Neutrophil (primary cell): ENCODE data around the gene EIF2B5.
A peak's percentile ranks its signal among the peaks of the same experiment; 100 is the strongest.

Source experiments
- H3K27ac ChIP-seq: fragments of 200-600 bp; sonication (generic); 2 replicates; pipeline ENCODE4 v1.5.1; 2016; ENCODE audit warnings: mild to moderate bottlenecking, moderate library complexity
- H3K27me3 ChIP-seq: fragments of 200-600 bp; sonication (generic); 2 replicates; pipeline ENCODE4 v1.6.0; 2016; ENCODE audit warnings: mild to moderate bottlenecking
- H3K36me3 ChIP-seq: fragments of 200-600 bp; sonication (generic); 2 replicates; pipeline ENCODE4 v1.5.1; 2017
- H3K4me1 ChIP-seq, 2 experiments: fragments of 200-600 bp in 1 of 2; sonication (generic) in 1 of 2; 1 replicate in 1 of 2; 2 replicates in 1 of 2; pipeline versions ENCODE4 v1.5.1 to v1.6.1; 2013 to 2016; ENCODE audit warnings: low read depth in 1 of 2, low read length in 1 of 2, mild to moderate bottlenecking in 1 of 2, moderate library complexity in 1 of 2; ENCODE audit not compliant: control insufficient read depth in 1 of 2, insufficient read depth in 1 of 2
- H3K4me3 ChIP-seq, 2 experiments: fragments of 200-600 bp in 1 of 2; sonication (generic) in 1 of 2; 1 replicate in 1 of 2; 2 replicates in 1 of 2; pipeline ENCODE4 v1.5.1; 2013 to 2016; ENCODE audit warnings: low read depth in 1 of 2, low read length in 1 of 2, mild to moderate bottlenecking in 1 of 2, moderate library complexity in 1 of 2
- H3K9me3 ChIP-seq: fragments of 200-600 bp; sonication (generic); 2 replicates; pipeline ENCODE4 v1.5.1; 2016
- TF ChIP-seq, protein P1 (sequence below): fragments of 200-600 bp; sonication (generic); IDR thresholded peaks from 2 replicates; pipeline ENCODE4 v1.5.1; 2016; ENCODE audit warnings: antibody characterized with exemption

The EIF2B5 gene

DNA sequence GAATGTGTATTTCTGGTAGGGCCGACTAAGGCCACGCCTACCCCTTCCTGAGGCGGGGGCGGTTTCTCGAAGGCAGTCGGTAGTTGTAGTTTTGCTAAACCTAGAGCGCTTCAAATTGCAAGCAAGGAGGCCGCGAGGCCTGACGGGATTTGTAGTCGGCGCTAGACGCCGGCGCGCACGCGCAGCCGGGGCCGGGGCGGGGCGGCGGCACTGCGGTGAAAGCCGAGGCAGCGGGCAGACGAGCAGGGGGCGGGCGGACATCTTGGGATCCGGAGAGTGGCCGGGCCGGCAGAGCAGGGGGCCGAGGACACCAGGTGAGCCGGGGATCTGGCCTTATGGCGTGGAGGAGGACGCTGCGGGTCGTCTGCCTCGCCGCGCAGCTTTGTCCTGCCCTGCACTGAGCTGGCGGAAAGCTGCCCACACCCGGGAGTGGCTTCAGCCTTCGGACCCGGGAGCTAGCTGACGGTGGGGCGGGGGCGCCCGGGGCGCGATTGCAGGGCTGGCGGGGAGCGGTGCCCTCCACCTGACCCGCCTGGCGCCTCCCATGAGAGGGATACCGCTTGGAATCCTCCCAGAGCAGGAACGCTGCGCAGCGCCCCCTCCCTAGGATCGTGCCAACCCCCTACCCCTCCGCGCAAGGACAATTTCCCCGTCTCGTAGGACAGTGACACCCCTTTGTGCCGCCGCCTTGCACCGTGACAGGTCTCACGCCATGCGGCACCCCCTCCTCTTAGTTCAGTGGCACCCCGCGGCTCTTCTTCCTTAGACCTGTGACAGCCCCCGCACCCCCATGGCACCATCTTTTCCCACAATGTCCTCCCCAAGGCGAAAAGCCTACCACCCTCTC lies 39.7 kb downstream of the EIF2B5 start, which contains the start of gene AP2M1:
Gene AP2M1, plus strand, starts transcription at position 210 of the 847 bp plus-strand sequence. CDS start 2,139 bp downstream, outside the sequence.
- Histone ChIP-seq H3K4me1 (peaks cover 22 to 29% of the 10 kb centered on the region in 2 experiments), H3K4me3 (peak within 1 kb of the TSS; percentile 97 to 99), H3K27me3 (no peaks in the 10 kb centered on the region), H3K36me3 (peaks cover 62% of the 10 kb centered on the region), H3K27ac (peak within 1 kb of the TSS; percentile 74), H3K9me3 (no peaks in the 10 kb centered on the region)
- TF ChIP-seq, protein P1, sequence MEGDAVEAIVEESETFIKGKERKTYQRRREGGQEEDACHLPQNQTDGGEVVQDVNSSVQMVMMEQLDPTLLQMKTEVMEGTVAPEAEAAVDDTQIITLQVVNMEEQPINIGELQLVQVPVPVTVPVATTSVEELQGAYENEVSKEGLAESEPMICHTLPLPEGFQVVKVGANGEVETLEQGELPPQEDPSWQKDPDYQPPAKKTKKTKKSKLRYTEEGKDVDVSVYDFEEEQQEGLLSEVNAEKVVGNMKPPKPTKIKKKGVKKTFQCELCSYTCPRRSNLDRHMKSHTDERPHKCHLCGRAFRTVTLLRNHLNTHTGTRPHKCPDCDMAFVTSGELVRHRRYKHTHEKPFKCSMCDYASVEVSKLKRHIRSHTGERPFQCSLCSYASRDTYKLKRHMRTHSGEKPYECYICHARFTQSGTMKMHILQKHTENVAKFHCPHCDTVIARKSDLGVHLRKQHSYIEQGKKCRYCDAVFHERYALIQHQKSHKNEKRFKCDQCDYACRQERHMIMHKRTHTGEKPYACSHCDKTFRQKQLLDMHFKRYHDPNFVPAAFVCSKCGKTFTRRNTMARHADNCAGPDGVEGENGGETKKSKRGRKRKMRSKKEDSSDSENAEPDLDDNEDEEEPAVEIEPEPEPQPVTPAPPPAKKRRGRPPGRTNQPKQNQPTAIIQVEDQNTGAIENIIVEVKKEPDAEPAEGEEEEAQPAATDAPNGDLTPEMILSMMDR: peak; percentile 33

- H3K9me3 ChIP-seq: no peaks in the 10 kb centered on the region
- H3K4me1 ChIP-seq: peaks cover 22 to 29% of the 10 kb centered on the region in 2 experiments
- peak overlapping the region; percentile 74 for H3K27ac ChIP-seq
- H3K36me3 ChIP-seq: peaks cover 62% of the 10 kb centered on the region
- H3K4me3 ChIP-seq: peak overlapping the region; percentile 97 to 99
- H3K27me3 ChIP-seq: no peaks in the 10 kb centered on the region
- TF ChIP-seq, protein P1: no peak
These were observed 40.3 kb downstream of the EIF2B5 start for GRCh38 chr3:184175506-184175905.

GRCh38 chr3:184175981-184176376 lies 40.8 kb downstream of the EIF2B5 start:
- Histone ChIP-seq H3K4me1 (peaks cover 22 to 29% of the 10 kb centered on the region in 2 experiments), H3K27ac (peak overlapping the region; percentile 74), H3K36me3 (peaks cover 62% of the 10 kb centered on the region), H3K27me3 (no peaks in the 10 kb centered on the region), H3K4me3 (peak overlapping the region; percentile 97 to 99), H3K9me3 (no peaks in the 10 kb centered on the region)
- TF ChIP-seq, protein P1: no peak

GRCh38 chr3:184176377-184177330 lies 41.5 kb downstream of the EIF2B5 start:
- Histone ChIP-seq H3K4me3 (peak overlapping the region in 1 of 2 experiments; percentile 99), H3K27me3 (no peaks in the 10 kb centered on the region), H3K36me3 (peaks cover 62% of the 10 kb centered on the region), H3K4me1 (peaks cover 22 to 29% of the 10 kb centered on the region in 2 experiments), H3K27ac (peak overlapping the region; percentile 74), H3K9me3 (no peaks in the 10 kb centered on the region)
- TF ChIP-seq, protein P1: no peak

DNA sequence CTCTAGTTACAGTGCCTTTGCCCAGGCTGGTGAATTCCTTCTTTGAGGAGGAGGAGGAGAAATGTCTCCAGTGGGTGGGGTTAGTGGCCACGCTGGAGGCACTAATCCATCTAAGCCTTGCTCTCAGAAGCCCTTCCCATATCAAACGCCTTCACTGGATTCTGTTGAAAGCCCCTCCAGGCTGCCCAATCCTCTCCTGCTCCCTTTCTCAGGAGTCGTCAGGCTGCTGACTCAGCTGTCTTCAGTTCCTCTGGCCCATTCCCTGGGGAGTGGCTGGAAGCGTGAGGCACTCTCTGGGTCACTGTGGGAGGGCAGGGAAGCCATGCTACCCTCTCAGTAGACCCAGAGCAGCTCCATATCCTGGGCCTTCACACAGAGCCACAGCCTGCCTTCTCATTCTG lies 42.2 kb downstream of the EIF2B5 start:
- no peak overlapping the region for H3K4me3 ChIP-seq
- peak overlapping the region; percentile 74 for H3K27ac ChIP-seq
- no peaks in the 10 kb centered on the region for H3K27me3 ChIP-seq
- peaks cover 62% of the 10 kb centered on the region for H3K36me3 ChIP-seq
- peaks cover 22 to 29% of the 10 kb centered on the region in 2 experiments for H3K4me1 ChIP-seq
- no peaks in the 10 kb centered on the region for H3K9me3 ChIP-seq
- TF ChIP-seq, protein P1: no peak
